Activated naive CD4-positive, alpha-beta T cell treated with anti-CD3 and anti-CD28 coated beads, Interleukin-2, amount 50 U/mL, for 16 hours (primary cell): ENCODE measurements around the gene PLCB4.
"Not testable (repeated sequence)": the region's sequence is repeated elsewhere in the genome, so short reads cannot be mapped to it uniquely, and the experiment has no call there.

Source experiments
- DNase-seq: peaks from one replicate; pipeline ENCODE4 v3.0.0-alpha.2; 2020

The PLCB4 gene

DNA sequence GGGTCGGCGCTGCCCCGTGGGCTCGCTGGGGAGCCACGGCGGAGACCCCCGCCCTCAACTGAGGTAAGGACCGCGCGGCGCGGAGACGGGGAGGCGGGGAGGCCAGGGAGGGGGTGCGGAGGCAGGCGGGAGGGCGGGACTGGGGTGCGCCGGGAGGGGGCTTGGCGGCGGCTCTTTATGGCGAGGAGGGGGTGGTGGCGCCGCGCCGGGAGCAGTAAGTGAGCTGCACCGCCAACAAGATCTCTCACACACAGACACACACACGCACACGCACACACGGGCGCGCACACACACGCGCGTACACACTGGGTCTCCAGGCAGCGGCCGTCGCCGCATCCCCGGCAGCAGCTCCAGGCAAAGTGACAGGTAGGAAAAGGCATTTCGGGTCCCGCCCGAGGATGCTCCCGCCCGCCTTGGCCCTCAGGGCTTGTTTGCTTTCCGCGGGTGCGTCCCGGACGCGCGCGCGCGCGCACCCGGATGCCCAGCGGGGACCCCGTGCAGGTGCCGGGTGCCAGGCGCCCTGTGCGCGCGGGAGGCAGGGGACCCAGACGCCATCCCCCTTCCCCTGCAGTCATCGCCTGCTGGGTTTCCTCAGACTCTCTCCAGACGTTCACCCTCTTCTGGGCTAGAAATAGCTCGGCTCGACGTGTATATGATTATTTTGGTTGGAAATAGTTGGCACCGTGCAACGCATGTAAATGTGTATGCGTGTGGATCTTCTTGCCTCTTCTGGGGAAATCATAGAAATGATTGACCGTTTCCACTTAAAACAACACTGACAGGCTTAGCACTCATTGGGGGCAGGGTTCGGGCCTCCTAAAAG lies at the start of gene PLCB4:
Gene PLCB4, plus strand, starts transcription at position 247 of the 823 bp plus-strand sequence. CDS start 238,728 bp downstream, outside the sequence.
- no peak for DNase-seq

DNA sequence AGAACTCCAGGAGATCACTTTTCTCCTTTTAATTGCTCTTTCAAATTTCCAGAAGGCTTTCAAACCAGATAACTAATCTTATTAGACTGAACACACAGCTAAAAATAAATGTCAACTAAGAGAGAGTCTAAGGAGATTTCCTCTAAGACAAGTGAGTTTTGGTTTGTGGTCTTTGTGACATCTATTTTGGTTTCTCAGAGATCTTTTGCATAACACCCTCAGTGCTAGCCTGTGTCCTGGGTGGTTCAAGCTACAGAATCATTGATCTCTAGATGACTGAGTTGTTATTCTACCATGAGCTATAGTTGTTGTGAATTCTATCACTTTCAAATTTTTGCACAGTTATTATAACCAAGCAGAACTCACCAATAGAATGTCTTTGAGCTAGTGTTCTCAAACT lies 49.1 kb upstream of the PLCB4 start:
- DNase-seq: no peak

DNA sequence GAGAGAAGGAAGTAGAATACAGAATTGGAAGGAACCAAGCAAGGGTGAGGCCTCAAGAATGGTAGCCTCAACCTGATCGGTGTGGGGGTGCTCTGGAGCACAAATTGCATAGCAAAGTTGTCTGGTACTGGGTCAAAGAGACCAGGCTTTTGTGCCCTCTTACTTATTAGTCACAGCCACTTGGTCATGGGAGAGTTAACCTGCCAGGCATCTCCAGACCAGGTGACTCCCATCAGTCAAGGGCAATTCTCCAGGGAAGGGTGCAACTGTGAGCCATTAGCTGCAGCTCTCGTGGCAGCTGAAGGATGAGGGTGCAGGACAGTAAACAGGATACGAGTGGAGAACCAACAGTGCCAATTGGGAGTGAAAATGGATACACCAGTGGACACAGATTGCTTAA lies 47.7 kb upstream of the PLCB4 start:
- DNase-seq: no peak

DNA sequence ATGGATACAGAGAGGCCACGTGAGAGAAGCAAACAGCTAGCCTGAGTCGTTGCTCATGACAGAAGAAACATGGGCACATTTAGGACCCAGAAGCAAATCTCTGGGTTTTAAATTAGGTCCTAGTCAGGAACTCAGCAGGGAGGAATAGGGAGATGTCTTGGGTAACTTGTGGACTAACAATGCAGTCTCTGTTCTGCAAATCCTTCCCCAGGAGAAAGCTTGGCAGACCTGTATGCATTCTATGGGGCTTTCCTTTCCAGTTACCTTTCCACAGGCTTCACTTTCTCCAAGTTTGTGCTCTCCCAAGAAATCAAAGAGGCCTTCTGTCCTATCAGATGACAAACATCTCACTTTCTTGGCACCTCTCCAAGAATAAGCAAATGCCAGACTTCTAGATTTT lies 47.2 kb upstream of the PLCB4 start:
- no peak for DNase-seq

DNA sequence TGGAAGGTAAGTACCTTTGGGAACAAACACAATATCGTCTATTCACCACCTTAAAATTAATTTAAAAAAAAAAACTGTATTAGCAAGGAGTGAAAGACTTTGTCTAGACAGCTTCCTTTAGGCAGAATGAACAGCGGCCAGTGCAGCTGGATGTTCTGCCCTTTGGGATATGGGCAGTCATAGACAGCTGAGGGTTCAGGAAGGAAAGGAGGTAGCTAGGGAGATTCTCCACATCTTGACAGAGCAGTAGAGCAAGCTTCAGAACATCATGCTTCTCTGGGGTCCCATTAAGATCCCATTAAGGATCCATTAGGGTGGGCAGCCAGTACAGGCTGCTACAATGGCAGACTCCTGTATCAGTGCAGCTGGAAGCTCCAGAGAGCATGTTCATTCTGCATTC lies 46.5 kb upstream of the PLCB4 start:
- DNase-seq: no peak

DNA sequence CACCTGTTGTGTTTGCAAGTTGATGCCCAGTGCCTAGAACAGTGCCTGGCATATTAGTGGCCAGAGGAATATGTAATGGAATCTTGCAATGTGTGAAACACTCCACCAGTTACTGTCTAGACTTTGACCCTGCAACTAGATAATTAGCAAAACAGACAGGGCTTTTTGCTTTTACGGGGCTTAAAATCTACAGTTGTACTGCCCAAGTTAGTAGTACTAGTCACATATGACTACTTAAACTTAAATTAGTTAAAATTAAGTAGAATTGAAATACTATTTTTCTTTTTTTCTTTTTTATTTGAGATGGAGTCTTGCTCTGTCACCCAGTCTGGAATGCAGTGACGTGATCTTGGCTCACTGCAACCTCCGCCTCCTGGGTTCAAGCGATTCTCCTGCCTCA lies 44.3 kb upstream of the PLCB4 start:
- no peak for DNase-seq

DNA sequence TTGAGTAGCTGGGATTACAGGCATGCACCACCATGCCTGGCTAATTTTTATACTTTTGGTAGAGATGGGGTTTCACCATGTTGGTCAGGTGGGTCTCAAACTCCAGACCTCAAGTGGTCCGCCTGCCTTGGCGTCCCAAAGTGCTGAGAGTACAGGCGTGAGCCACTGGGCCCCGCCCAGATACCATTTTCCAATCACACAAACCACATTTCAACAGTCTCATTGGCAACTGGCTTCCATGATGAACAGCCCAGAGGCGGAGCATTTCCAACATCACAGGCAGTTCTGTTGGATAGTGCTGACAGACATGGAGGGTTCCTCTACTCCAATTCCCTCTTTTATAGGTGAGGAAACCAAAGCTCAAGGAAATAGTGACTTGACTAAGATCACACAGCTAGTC lies 43.9 kb upstream of the PLCB4 start:
- DNase-seq: no peak

DNA sequence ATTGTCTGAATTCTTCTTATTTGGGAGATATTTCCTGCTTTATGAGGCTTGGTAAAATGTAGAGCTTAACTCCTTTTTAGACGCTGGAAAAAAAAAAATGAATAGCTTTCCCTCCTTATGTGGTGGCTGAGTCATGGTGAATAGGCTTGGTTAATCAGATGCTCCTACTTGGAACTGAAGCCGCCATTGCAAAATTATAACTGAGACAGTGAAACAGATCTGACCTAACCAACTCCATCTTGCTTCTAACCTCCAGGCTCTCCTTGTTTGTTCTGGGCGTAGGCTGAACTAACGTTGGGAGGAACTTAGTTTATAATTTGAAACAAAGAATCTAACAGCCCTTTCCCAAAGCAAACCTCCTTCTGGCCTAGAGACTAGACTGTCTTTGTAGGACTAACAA lies 43.2 kb upstream of the PLCB4 start:
- no peak for DNase-seq

DNA sequence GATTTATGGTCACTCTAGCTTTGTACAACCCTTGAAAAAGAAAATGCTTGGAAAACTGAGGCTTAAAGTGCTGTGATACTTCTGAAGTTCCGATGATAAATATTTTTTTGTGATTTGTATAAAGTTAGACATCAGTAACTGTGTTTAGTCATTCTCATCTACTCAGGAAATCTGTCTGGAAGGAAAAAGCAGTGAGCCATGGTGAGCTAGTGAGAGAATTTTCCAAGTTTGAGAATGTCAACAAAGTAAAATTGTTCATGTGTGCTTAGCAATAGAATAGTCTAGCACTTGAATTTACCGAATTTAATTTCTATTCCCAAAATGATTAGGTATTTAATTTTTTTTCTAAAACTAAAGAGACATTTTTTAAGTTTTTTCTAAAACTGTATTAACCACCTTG lies 41.3 kb upstream of the PLCB4 start:
- DNase-seq: no peak

DNA sequence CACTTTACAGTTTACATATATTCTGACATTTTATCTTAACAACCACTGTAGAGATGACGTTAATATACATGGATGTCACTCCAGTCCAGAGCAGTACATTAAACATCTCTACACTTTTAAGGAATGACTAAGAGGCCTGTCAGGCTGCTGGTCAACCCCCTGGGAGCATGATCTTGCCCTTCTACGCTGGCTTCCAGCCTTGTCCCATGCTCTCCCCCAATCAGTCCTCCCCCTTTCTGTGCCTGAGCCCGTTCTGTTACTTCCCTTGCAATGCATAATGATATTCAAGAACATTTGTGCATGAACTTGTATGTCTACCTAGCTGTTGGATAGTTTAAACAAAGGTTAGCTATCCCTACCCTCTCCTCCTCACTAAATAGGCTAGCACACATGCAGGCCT lies 40.5 kb upstream of the PLCB4 start:
- DNase-seq: no peak

DNA sequence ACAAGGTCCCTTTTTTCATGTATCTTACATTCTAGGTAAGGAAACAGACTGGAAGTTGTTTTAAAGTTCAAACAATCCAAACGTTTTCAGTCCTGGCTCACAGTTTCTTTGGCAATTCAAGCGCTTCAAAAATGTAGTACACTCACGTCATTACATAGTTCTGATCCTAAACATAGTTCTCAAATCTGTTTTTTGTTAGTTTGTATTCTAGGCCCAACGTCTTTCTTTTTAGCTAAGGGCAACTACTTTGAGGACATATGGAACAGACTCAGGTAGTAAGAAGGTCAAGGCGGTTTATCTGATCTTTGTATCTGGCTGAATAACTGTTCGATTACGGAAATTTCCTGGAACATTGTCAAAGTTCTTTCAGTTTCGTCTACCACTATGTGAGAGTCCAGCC lies 36.9 kb upstream of the PLCB4 start:
- DNase-seq: no peak

DNA sequence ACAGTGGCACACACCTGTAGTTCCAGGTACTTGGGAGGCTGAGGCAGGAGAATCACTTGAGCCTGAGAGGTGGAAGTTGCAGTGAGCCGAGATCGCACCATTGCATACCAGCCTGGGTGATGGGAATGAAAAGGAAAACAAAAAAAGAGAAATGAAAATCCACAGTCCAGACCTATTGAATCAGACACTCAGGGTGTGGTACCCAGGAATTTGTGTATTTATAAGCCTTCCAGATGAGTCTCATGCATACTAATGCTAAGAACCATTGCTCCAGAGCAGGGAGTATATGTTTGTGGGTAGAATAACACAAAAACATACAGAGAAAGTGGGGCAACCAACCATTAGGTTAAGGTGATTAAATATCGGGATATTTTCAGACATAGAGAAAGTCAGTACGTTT lies 36.1 kb upstream of the PLCB4 start:
- no peak for DNase-seq

DNA sequence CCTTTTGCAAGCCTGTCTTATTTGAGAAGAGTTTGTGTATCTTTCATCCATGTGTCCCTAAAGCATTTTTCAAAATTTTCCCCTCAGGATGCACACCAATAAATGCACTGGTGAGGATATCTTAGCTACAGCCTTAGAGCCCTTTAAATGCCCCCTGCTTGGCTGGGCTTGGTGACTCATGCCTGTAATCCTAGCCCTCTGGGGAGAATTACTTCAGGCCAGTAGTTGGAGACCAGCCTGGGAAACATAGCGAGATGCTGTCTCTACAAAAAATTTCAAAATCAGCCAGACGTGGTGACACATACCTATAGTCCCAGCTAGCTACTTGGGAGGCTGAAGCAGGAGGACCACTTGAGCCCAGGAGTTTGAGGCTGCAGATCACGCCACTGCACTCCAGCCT lies 33.8 kb upstream of the PLCB4 start:
- no peak for DNase-seq

DNA sequence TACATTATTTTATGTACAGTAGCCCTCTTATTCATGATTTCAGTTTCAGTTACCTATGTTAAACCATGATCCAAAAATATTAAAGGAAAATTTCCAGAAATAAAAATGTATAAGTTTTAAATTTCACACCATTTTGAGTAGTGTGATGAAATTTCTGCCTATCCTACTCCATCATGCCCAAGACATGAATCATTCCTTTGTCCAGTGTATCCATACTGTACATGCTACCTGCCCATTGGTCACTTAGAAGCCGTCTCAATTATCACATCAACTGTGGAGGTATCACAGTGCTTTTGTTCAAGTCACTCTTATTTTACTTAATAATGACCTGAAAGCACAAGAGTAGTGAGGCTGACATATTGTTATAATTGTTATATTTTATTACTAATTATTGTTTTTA lies 32.3 kb upstream of the PLCB4 start:
- DNase-seq: no peak

DNA sequence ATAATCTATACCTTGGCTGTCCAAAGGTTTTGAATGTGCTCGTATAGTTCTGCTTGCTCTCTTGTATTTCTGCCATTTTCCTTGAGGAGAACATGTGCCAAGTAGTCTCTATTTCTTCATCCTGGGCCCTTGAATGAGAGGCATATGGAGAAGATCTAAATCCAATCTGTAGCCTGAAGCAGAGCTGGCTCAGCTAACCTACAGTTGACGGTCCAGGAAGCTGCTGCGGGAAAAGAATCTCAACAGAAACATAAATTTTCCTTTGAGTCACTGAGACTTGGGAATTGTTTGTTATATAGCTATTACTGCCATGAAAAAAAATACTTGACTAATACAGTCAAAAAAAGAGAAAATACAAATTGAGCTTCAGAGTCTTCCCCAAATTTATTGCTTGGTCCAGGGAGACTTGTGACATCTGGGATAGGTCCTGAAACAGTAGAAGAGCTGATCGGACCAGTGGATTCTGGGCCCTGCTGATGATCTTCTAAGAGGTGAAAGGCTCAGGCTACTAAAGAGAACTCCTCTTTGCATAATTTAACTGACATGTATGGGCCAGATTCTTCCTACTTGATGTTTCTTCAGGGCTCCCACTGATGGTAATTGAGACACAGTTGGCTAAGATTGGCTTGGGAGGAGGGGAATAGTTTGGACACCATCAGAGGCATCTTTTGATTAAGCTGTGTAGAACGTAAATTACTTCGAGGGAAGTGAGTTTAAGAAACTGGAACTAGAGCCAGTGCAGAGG lies 29.9 kb upstream of the PLCB4 start:
- DNase-seq: no peak

DNA sequence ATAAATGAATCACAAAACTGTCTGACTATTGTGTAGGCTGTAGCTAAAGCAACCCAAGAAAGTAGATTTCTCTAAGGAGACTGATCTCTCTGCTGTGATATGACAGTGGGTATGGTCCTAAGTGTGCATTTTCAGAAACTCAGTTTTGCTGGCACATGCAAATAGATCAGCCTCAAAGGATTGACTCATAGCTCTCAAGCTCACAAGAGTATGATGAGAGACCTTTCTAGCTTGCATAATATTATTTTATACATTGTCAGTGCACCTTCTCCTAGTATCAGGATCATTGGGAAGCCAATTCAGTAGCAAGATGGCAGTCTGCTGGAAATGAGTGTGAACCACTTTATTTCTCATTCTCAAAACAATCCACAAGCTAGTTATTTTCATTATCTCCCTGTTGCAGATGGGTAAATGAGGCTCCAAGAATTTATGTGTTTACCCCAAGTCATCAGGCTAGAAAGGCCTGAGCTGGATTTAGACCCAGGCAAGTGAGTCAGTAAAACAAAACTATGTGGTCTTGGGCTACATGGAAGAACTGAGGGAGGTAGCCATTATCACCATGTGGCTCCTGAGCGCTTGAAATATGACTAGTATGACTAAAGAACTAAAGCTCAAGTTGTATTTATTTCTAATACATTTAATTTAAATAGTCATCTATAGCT lies 27.9 kb upstream of the PLCB4 start:
- DNase-seq: no peak

DNA sequence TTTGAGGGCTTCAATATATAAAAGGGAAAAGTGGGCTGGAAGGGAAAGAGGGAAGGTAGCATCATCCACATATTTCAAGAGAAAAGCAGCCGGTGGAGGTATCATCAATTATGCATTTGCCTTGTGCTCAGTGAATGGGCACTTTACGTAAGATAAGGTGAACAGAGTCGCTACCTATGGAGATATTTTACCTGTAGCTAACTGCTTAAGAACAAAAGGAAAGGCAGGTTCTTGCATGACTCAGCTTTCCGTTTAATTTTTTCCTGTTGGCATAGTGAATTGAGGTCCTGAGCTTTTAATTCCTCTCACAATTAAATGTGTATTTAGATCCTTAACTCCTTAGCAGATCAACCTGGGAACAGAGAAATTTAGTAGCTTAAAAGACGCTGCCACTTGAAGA lies 25.5 kb upstream of the PLCB4 start:
- no peak for DNase-seq

DNA sequence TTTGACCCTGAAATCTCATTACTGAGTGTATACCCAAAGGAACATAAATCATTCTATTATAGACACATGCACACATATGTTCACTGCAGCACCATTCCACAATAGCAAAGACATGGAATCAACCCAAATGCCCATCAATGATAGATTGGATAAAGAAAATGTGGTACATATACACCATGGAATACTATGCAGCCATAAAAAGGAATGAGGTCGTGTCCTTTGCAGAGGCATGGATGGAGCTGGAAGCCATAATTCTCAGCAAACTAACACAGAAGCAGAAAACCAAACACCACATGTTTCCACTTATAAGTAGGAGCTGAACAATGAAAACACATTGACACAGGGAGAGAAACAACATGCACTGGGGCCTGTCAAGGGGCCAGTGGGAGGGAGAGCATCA lies 21.0 kb upstream of the PLCB4 start:
- not testable (repeated sequence) for DNase-seq

DNA sequence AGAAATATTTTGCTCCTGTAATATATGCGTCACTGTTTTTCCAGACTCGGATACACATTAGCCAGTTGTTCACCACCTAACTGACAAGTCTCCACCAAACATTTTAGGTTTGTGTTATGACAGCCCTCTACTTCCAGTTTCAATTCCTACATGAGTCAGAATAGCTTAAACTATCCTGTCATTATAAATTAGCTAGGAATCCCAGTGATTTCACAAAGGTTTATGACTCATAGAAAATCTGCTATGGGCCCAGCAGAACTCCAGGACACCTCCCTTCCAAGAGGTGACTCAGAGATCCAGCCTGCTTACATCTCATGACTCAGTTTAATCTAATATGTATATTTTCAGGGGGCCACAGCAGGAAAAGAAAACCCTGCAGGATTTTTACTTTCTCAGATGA lies 17.4 kb upstream of the PLCB4 start:
- no peak for DNase-seq

DNA sequence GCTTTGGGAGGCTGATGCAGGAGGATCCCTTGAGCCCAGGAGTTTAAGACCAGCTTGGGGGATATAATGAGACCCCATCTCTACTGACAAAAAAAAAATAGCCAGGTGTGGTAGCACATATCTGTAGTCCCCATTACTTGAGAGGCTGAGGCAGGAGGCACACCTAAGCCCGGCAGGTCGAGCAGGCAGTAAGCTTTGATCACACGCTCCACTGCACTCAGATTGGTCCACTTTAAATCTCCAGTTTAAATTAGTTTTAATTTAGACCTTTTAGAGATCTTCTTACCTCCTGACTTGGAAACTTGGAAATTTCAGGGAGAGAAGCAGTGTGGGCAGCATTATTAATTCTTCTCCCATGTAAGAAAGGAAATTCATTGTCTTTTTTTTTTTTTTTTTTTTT lies 16.8 kb upstream of the PLCB4 start:
- DNase-seq: no peak

DNA sequence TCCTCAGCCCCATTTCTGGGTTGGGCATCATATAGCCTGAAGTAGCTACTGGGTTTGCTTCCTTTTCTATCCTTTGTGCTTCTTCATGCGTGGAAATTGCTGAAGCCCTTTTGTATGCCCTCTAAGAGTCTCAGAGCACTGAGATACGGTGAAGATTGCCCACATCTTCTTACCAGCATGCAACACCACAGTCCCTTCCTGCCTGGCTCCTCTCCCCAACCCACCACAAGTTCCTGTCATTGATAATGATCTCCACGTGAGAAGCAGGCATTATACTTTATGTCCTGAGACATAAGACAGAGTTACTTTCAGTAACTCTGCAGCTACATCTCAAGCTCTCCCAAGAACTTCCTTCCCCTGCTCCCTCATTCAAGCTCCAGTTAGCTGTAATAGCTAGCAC lies 15.8 kb upstream of the PLCB4 start:
- DNase-seq: no peak

DNA sequence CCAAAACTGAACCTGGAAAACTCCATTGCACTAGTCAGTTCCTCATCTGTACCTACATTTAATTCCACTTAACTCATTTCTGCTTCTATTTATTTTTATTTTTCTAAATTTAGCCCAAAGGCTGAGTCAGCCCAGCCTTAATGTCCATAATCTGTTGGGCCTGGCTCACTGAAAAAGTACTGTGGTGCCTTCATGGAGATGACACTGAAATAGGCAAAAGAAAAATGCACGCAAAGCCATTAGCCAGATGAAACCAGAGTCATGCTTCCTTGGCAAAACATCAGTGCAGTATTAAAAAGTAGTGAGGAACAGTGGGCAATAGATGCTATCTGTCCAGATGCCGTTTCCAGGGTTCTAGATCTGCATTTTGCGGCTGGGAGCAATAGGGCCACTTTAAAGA lies 14.7 kb upstream of the PLCB4 start:
- DNase-seq: no peak

DNA sequence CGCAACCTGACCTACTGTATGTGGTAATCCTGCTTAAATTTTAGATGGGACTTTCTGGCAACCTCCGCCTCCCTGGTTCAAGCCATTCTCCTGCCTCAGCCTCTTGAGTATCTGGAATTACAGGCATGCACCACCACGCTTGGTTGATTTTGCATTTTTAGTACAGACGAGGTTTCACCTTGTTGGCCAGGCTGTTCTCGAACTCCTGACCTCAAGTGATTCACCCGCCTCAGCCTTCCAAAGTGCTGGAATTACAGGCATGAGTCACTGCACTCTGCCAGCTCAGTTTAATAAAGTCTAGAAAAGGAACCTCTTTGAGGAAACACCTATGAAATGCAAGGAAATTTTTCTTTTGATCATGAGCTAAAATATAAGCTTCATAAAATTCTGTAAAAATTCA lies 9.0 kb upstream of the PLCB4 start:
- no peak for DNase-seq

DNA sequence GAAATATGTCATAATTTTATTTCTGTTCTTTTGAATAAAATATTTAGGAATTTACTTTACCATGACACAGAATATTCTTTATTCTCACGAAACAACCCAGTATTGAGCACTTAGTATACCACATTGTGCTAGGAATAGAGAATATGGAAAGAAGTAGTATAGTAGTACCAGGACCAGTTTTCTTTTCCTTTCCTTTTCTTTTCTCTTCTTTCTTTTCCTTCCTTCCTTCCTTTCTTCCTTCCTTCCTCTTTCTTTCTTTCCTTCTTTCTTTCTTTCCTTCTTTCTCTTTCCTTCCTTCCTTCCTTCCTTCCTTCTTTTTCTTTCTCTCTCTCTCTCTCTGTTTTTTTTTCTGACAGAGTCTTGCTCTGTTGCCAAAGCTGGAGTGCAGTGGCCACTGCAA lies 7.5 kb upstream of the PLCB4 start:
- DNase-seq: no peak
